ENCODE data around the gene LCMT2.

Gene LCMT2

DNA sequence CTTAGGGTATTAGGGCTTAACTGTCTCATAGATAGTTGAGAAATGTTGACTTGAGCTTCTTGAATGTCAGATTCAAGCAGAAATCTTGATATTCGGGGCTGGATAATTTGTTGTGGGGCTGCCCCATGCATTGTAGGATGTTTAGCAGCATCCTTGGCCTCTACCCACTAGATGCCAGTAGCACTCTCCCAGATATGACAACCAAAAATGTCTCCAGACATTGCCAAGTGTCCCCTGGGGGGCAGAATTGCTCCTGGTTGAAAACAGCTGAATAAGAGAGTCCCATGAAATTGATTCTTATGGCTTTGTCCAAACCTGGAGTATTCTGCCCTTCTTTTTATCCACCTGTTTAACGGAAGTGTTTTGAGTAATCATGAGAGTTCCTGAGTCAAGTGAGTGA lies 15.9 kb upstream of the LCMT2 start:
- H3K27me3 ChIP-seq (replicated peaks; ENCODE audit: control insufficient read depth, insufficient read depth, low read length) = no peaks in the 10 kb centered on the region
- H3K36me3 ChIP-seq (ENCODE audit: control insufficient read depth, insufficient read depth, low read length, severe bottlenecking) = peaks cover 68% of the 10 kb centered on the region
- no peaks in the 10 kb centered on the region for H3K4me1 ChIP-seq (ENCODE audit: control insufficient read depth, insufficient read depth, low read length)
- no peak for DNase-seq (ENCODE audit: low read depth)
- H3K9ac ChIP-seq (ENCODE audit: low read length) = no peak overlapping the region
- H3K4me3 ChIP-seq (ENCODE audit: low read length) = no peak overlapping the region
- no peaks in the 10 kb centered on the region for H3K9me3 ChIP-seq (ENCODE audit: control insufficient read depth, low read length)

DNA sequence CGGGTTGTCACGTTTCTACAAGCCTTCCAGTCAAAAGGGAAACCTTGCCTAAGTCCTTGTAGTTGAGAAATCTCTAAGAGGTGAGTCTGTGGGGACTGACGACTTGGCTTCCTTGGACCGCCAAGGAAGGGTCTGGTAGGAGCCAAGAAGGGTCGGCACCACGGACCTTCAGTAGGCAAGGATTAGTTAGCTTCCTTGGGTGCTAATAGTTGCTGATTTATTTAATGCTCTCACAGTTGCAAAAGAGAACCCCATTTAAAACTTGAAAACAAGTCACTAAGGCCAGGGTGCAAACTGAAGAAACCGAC lies 361 bp upstream of the LCMT2 start:
- Histone ChIP-seq H3K4me1 (ENCODE audit: control insufficient read depth, insufficient read depth, low read length) (peaks cover 24% of the 10 kb centered on the region), H3K9me3 (ENCODE audit: control insufficient read depth, low read length) (no peaks in the 10 kb centered on the region), H3K4me3 (ENCODE audit: low read length) (peak overlapping the region; percentile 93), H3K9ac (ENCODE audit: low read length) (peak overlapping the region; percentile 86), H3K27me3 (replicated peaks; ENCODE audit: control insufficient read depth, insufficient read depth, low read length) (no peaks in the 10 kb centered on the region), H3K36me3 (ENCODE audit: control insufficient read depth, insufficient read depth, low read length, severe bottlenecking) (peaks cover 7% of the 10 kb centered on the region)
- DNase-seq (ENCODE audit: low read depth) = no peak

DNA sequence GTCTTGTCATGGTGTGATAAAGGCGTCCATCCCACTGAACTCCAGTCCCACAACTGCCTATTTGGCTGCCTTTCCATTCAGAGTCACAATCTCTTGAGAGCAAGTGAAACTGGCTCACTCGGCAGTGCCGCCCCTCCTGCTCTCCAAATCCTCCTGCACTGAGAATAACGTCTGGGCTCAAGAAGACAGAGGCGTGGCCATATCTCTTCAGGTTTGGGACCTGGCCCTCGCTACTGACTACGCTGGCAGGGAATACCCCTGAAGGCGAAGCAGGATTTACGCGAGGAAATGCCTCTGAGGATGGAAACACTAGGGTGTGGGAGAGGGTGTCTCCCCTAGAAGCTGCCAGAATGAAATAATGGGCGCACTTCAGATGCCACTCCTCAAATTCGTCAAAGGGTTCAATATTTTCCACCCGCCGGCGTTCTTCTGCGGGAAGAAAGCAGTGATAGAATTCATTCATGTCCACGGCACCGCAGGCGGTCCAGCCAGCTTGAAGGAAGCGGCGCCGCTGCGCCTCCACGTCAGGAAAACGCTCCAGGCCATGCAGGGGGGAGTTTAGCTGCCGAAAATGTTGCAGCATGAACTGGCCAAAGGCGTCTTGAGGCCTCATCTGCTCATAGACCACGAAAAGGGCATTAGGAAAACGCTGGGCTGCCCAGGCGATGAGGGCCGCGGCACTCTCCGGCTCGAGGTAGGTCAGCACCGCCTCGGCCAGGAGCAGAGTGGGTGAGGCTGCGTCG lies 985 bp downstream of the LCMT2 start:
- peak overlapping the region; percentile 93 for H3K4me3 ChIP-seq (ENCODE audit: low read length)
- H3K36me3 ChIP-seq (ENCODE audit: control insufficient read depth, insufficient read depth, low read length, severe bottlenecking) = peaks cover 5% of the 10 kb centered on the region
- no peaks in the 10 kb centered on the region for H3K9me3 ChIP-seq (ENCODE audit: control insufficient read depth, low read length)
- peaks cover 24% of the 10 kb centered on the region for H3K4me1 ChIP-seq (ENCODE audit: control insufficient read depth, insufficient read depth, low read length)
- peak overlapping the region; percentile 86 for H3K9ac ChIP-seq (ENCODE audit: low read length)
- H3K27me3 ChIP-seq (replicated peaks; ENCODE audit: control insufficient read depth, insufficient read depth, low read length) = no peaks in the 10 kb centered on the region
- DNase-seq (ENCODE audit: low read depth) = peak; percentile 71

DNA sequence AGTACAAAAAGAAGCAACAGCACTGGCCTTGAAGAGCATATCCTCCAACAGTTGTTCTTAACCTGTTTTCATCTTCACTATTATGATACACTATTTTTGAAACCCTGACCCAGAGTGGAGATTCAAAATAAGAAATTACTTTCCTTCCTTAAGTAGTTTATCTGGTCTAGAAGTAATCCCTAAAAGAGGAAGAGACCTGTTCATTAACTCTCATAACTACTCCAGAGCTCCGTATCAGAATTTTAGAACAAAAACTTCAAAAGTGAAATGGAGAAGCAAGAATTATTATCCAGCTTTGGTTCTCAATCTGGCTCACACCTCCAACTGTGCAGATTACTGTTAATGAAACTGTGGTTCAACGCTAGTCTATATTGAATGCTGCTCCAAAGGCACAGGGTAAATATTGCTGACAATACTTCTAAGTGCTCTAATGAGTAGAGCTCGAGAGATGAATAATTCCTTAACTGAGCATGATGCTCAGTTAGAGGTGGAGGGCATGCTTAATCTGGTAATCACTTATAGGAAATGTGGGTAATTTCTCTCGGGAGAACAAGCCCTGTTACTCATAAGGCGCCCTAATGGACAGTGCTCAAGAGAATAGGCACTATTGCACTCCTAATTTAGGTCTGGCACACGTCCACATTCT lies 5.2 kb downstream of the LCMT2 start:
- H3K9ac ChIP-seq (ENCODE audit: low read length) = no peak overlapping the region
- H3K4me1 ChIP-seq (ENCODE audit: control insufficient read depth, insufficient read depth, low read length) = peaks cover 18% of the 10 kb centered on the region
- no peaks in the 10 kb centered on the region for H3K36me3 ChIP-seq (ENCODE audit: control insufficient read depth, insufficient read depth, low read length, severe bottlenecking)
- no peaks in the 10 kb centered on the region for H3K9me3 ChIP-seq (ENCODE audit: control insufficient read depth, low read length)
- H3K27me3 ChIP-seq (replicated peaks; ENCODE audit: control insufficient read depth, insufficient read depth, low read length) = peaks cover 4% of the 10 kb centered on the region
- DNase-seq (ENCODE audit: low read depth) = no peak
- no peak overlapping the region for H3K4me3 ChIP-seq (ENCODE audit: low read length)

DNA sequence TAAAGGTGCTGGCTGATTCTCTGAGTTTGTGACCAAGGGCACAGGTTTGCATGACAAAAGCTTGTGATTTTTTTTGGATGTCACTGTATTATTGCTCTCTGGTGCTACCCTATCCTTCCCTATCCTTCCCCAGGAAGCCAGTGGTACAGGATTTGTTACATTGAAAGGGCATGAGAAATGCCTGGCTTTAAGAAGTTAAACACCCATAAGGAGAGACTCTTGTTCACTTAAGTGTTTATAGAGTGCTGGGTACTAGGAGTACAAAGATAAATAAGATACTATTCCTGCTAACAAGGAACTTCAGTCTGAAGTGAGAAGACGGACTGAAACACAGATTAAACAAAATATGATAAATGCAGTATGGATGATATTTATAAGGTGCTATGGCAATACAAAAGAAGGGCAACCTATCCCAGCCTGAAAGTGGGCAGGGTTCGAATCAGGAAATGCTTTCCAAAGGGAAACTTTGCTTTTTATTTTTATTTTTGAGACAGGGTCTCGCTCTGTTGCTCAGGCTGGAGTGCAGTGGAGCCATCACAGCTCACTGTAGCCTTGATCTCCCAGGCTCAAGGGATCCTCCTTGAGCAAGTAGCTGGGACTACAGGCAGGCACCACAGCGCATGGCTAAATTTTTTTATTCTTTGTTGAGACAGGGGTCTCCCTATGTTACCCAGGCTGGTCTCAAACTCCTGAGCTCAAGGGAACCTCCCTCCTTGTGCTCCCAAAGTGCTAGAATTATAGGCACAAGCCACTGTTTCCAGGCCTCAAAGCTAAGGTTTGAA lies 11.2 kb downstream of the LCMT2 start:
- no peak for DNase-seq (ENCODE audit: low read depth)
- H3K9ac ChIP-seq (ENCODE audit: low read length) = no peak overlapping the region
- no peaks in the 10 kb centered on the region for H3K4me1 ChIP-seq (ENCODE audit: control insufficient read depth, insufficient read depth, low read length)
- peaks cover 13% of the 10 kb centered on the region for H3K27me3 ChIP-seq (replicated peaks; ENCODE audit: control insufficient read depth, insufficient read depth, low read length)
- H3K36me3 ChIP-seq (ENCODE audit: control insufficient read depth, insufficient read depth, low read length, severe bottlenecking) = no peaks in the 10 kb centered on the region
- no peak overlapping the region for H3K4me3 ChIP-seq (ENCODE audit: low read length)
- no peaks in the 10 kb centered on the region for H3K9me3 ChIP-seq (ENCODE audit: control insufficient read depth, low read length)

DNA sequence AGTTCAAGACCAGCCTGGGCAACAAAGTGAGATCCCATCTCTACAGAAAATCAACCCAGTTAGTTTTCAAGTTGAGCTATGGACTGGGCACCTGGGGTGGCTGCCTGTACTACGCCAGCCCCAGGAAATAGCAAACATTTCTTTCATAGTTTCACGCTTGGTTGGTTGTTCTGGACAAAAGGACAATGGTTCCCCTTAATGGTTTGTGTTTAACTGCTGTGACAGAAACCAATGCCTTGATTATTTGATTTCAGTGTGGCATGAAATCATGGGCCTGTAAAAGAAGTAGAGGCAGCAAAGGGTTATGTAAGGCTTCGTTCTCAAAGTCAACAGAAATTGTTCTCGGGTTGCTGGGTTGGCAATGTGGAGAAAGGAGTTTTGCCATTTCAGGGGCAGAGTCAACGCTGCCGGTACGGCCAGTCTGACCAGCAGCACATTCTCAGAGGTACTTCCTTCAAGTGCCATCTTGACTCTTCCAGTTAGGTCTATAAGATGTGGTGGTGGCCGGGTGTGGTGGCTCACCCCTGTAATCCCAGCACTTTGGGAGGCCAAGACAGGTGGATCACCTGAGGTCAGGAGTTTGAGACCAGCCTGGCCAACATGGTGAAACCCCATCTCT lies 12.7 kb downstream of the LCMT2 start:
- DNase-seq (ENCODE audit: low read depth) = no peak

DNA sequence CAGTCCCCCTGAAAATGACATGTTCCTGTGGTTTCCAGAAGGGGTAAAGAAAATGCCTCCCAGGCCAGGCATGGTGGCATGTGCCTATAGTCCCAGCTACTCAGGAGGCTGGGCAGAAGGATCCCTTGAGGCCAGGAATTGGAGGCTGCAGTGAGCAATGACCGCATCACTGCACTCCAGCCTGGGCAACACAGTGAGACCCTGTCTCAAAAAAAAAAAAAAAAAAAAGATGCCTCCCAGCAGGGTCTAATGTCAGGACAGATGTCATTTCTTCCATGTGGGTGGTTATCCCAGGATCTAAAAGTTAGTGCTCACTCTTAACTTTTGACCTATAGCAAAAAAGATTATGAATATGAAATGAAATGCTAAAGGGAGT lies 13.4 kb downstream of the LCMT2 start:
- no peaks in the 10 kb centered on the region for H3K9me3 ChIP-seq (ENCODE audit: control insufficient read depth, low read length)
- peaks cover 13% of the 10 kb centered on the region for H3K27me3 ChIP-seq (replicated peaks; ENCODE audit: control insufficient read depth, insufficient read depth, low read length)
- H3K36me3 ChIP-seq (ENCODE audit: control insufficient read depth, insufficient read depth, low read length, severe bottlenecking) = no peaks in the 10 kb centered on the region
- no peaks in the 10 kb centered on the region for H3K4me1 ChIP-seq (ENCODE audit: control insufficient read depth, insufficient read depth, low read length)
- H3K4me3 ChIP-seq (ENCODE audit: low read length) = no peak overlapping the region
- no peak for DNase-seq (ENCODE audit: low read depth)
- H3K9ac ChIP-seq (ENCODE audit: low read length) = no peak overlapping the region

More for the DNA sequence above, 12.7 kb downstream of the LCMT2 start:
- H3K4me1 ChIP-seq (ENCODE audit: control insufficient read depth, insufficient read depth, low read length) = no peaks in the 10 kb centered on the region
- H3K4me3 ChIP-seq (ENCODE audit: low read length) = no peak overlapping the region
- no peak overlapping the region for H3K9ac ChIP-seq (ENCODE audit: low read length)
- H3K36me3 ChIP-seq (ENCODE audit: control insufficient read depth, insufficient read depth, low read length, severe bottlenecking) = no peaks in the 10 kb centered on the region
- H3K9me3 ChIP-seq (ENCODE audit: control insufficient read depth, low read length) = no peaks in the 10 kb centered on the region
- peaks cover 13% of the 10 kb centered on the region for H3K27me3 ChIP-seq (replicated peaks; ENCODE audit: control insufficient read depth, insufficient read depth, low read length)

DNA sequence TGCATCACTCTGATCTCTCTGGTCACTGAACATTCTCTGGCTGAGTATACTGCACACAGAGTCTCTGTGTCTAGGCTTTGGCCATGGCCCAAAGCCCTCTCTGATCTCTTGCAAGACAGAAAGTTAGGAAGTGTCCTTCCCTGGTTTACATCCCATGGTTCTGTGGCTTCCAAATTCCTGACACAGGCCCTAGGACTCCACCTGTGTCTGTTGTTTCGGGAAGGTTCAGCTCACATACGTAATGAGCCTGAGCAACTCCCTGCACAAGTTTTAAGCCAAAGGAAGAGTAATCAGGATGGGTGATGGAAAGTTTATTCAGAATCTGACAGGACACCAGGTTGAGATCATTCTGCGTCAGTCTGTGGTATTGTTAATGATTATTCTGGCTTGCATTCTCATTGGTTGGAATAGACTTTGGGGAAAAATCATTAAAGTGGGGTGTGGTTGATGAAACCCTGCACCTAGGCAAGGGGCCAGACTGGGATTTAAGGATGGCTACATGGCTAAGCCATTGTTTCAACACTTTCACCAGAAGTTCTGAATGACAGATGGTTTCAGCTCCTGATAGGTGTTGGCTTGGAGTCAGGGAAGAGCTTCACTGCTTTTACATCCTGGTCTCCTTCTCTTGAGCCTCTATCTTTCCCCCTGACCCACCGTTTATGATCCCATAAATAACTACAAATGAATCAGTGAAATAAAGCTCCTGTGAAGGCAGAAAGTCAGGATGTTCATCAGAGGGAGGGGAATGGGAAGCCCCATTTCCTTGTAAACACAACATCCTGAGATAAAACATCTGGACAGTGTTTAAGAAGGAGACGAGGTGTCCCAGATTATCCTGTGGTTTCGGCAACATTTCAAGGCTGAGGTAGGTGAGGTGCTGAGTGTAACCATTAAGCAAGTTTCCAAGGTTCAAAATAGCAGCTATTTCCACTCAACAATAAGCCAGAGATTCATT lies 14.1 kb downstream of the LCMT2 start:
- H3K9me3 ChIP-seq (ENCODE audit: control insufficient read depth, low read length) = no peaks in the 10 kb centered on the region
- no peak overlapping the region for H3K4me3 ChIP-seq (ENCODE audit: low read length)
- no peak overlapping the region for H3K9ac ChIP-seq (ENCODE audit: low read length)
- no peaks in the 10 kb centered on the region for H3K4me1 ChIP-seq (ENCODE audit: control insufficient read depth, insufficient read depth, low read length)
- DNase-seq (ENCODE audit: low read depth) = no peak
- H3K36me3 ChIP-seq (ENCODE audit: control insufficient read depth, insufficient read depth, low read length, severe bottlenecking) = no peaks in the 10 kb centered on the region
- H3K27me3 ChIP-seq (replicated peaks; ENCODE audit: control insufficient read depth, insufficient read depth, low read length) = peaks cover 13% of the 10 kb centered on the region

DNA sequence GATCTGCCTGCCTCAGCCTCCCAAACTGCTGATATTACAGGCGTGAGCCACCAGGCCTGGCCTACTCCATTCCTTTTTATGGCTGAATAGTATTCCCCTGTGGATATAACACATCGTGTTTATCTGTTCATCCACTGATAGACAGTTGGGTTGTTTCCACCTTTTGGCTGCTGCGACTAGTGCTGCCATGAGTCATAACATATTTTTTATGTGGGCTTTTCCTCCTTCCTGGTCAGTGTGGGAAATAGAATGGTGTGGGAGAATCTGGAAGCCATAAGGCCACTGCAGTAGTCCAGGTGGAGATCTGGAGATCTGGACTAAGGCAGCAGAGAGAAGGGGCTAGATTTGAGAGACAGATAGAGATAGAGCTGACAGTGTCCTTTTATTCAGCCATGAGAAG lies 16.2 kb downstream of the LCMT2 start:
- DNase-seq (ENCODE audit: low read depth) = no peak
- Histone ChIP-seq H3K27me3 (replicated peaks; ENCODE audit: control insufficient read depth, insufficient read depth, low read length) (peaks cover 26% of the 10 kb centered on the region), H3K9ac (ENCODE audit: low read length) (no peak overlapping the region), H3K36me3 (ENCODE audit: control insufficient read depth, insufficient read depth, low read length, severe bottlenecking) (no peaks in the 10 kb centered on the region), H3K9me3 (ENCODE audit: control insufficient read depth, low read length) (no peaks in the 10 kb centered on the region), H3K4me3 (ENCODE audit: low read length) (no peak overlapping the region), H3K4me1 (ENCODE audit: control insufficient read depth, insufficient read depth, low read length) (no peaks in the 10 kb centered on the region)

DNA sequence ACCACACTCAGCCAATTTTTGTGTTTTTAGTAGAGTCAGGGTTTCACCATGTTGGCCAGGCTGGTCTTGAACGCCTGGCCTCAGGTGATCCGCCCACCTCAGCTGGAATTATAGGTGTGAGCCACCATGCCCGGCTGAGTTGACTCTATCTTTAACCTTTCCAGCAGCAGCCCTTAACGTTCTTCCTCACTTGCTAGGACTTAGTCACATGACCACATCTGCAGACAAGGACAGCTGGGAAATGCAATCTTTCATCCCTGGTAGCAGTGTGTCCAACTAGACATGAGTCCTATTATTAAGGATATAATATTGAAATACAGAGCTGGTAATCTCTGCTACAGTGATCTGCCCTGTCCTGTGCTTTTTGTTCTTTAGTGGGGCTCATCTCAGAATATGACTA lies 18.0 kb downstream of the LCMT2 start:
- Histone ChIP-seq H3K36me3 (ENCODE audit: control insufficient read depth, insufficient read depth, low read length, severe bottlenecking) (no peaks in the 10 kb centered on the region), H3K9me3 (ENCODE audit: control insufficient read depth, low read length) (no peaks in the 10 kb centered on the region), H3K9ac (ENCODE audit: low read length) (no peak overlapping the region), H3K4me3 (ENCODE audit: low read length) (no peak overlapping the region), H3K27me3 (replicated peaks; ENCODE audit: control insufficient read depth, insufficient read depth, low read length) (peaks cover 37% of the 10 kb centered on the region), H3K4me1 (ENCODE audit: control insufficient read depth, insufficient read depth, low read length) (no peaks in the 10 kb centered on the region)
- DNase-seq (ENCODE audit: low read depth) = no peak

All from adipocyte (in vitro differentiated cells).